Measurements from ENCODE around the gene POLR3B. TPM values are rescaled to one million over a fixed set of nuclear protein-coding genes. Genes with fewer than 3 reads are reported as not detected.

Gene POLR3B
- total and polyA plus RNA-seq, 7 donors = 1.8 to 5.4 (median 4.0) TPM

DNA sequence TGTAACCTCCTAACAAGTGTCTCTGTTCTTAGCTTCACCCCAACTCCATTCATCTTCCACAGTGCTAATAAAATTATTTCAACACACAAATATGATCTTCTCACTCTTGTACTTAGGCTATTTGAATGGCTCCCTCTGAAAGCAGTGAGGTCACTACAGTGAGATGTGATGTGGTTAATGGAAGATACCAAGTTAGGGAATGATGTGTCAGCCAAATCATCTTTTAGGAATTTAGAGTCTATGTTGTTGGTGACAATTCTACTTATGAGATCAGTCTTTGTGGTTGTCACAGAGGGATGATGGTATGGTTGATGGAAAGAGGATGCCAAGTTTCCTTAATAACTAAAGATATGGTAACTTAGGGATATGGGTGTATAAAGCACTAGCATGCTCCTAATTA, 57.6 kb downstream of the POLR3B start:
- intact Hi-C loops (cut with DNase I) = no loop called here

DNA sequence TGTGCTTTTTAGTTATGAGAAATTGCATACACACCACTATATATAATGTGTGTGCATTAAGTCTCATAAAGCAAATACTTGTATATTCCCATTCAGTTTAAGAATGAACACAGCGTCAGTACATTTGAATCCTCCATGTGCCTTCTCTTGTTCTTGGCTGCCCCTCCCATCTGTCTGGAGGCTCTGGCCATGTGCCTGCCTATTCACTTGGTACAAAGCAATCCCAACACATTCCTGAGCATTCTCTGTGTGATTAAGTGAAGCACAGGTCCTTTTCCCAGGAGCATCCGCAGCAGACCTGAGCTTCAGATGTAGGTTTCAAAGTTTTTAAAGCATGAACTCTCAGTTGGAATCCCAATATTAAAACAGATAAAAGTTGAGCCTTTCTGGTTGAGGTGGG, 58.7 kb downstream of the POLR3B start:
- TF ChIP-seq, protein P1, sequence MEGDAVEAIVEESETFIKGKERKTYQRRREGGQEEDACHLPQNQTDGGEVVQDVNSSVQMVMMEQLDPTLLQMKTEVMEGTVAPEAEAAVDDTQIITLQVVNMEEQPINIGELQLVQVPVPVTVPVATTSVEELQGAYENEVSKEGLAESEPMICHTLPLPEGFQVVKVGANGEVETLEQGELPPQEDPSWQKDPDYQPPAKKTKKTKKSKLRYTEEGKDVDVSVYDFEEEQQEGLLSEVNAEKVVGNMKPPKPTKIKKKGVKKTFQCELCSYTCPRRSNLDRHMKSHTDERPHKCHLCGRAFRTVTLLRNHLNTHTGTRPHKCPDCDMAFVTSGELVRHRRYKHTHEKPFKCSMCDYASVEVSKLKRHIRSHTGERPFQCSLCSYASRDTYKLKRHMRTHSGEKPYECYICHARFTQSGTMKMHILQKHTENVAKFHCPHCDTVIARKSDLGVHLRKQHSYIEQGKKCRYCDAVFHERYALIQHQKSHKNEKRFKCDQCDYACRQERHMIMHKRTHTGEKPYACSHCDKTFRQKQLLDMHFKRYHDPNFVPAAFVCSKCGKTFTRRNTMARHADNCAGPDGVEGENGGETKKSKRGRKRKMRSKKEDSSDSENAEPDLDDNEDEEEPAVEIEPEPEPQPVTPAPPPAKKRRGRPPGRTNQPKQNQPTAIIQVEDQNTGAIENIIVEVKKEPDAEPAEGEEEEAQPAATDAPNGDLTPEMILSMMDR (IDR thresholded peaks at IDR 0.05) = no peak
- TF ChIP-seq EP300 (IDR thresholded peaks at IDR 0.05) (no peak), POLR2A (IDR thresholded peaks at IDR 0.05) (no peak), POLR2AphosphoS5 (IDR thresholded peaks at IDR 0.05) (no peak)
- peaks cover 0 to 7% (median 0%) of the 10 kb centered on the region in 4 donors for H3K4me1 ChIP-seq
- no peak overlapping the region for H3K27ac ChIP-seq
- no peaks in the 10 kb centered on the region for H3K9me3 ChIP-seq
- intact Hi-C loops (cut with DNase I) = no loop called here
- 95 to 99% methylated on average over 2 of the region's 2 CpGs for WGBS, 2 donors
- H3K27me3 ChIP-seq = no peaks in the 10 kb centered on the region
- no peak overlapping the region for H3K4me3 ChIP-seq
- peaks cover 0 to 3% (median 1%) of the 10 kb centered on the region in 4 donors for H3K36me3 ChIP-seq
- no peak for DNase-seq

More for the DNA sequence above, 57.6 kb downstream of the POLR3B start:
- no peak for DNase-seq
- Histone ChIP-seq H3K36me3 (peaks cover 0 to 4% (median 1%) of the 10 kb centered on the region in 4 donors), H3K4me3 (no peak overlapping the region), H3K27me3 (no peaks in the 10 kb centered on the region), H3K27ac (no peak overlapping the region), H3K9me3 (no peaks in the 10 kb centered on the region), H3K4me1 (peaks cover 0 to 7% (median 0%) of the 10 kb centered on the region in 4 donors)
- TF ChIP-seq EP300 (IDR thresholded peaks at IDR 0.05) (no peak), POLR2AphosphoS5 (IDR thresholded peaks at IDR 0.05) (no peak)

DNA sequence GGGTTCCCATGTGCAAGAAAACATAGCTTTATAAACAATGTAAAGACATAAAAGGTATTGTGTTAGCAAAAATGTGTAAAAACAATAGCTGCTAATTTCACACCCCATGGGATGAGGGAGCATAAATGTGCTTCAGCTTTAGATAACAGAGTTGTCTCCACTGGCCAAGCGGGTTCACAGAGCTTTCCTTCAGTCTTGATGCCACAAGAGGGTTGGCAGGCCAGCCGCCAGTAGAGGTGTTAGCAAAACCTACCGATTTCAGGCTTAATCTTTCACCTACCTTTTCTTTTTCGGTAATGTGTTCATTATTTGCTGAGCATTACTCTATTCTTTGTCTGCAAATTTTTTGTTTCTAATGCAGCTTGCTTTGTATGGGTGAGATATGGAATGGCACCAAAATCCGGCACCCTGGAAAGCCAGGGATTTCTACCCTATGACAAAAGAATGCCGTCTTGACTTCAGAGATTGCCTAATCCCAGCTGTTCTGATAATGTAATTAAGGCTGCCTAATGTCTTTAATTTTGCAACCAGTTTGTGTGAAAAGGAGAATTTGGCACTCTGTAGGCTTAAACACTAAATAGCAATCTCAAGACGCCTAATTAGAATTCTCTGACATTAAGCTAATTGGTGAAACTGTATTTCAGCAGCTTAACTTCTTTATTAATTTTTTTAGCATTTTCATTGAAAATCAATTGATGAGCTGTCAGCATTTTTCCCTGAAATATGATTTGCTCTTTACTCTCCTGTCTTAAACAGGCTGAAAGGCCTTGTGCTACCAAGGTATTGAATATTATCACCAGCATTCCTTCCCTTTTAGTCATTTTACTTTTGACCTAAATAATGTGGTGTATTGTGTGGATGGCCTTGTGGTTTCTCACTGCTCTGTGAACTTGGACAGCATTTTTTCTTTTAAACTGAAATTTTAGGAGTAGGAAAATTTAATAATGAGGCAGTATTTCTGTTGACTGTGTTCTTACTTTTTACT, 60.7 kb downstream of the POLR3B start:
- no peak for DNase-seq
- Histone ChIP-seq H3K9me3 (no peaks in the 10 kb centered on the region), H3K36me3 (peaks cover 0 to 2% (median 0%) of the 10 kb centered on the region in 4 donors), H3K27ac (peak overlapping the region in 1 of 4 donors; percentile 4), H3K4me1 (peaks cover 0 to 7% (median 0%) of the 10 kb centered on the region in 4 donors), H3K4me3 (no peak overlapping the region), H3K27me3 (no peaks in the 10 kb centered on the region)
- TF ChIP-seq EP300 (IDR thresholded peaks at IDR 0.05) = no peak
- TF ChIP-seq POLR2A (IDR thresholded peaks at IDR 0.05) = no peak
- no peak for TF ChIP-seq POLR2AphosphoS5 (IDR thresholded peaks at IDR 0.05)
- TF ChIP-seq, protein P1 (IDR thresholded peaks at IDR 0.05) = no peak
- intact Hi-C loops (cut with DNase I) = no loop called here
- 95% methylated on average over 7 of the region's 7 CpGs for WGBS, 2 donors

DNA sequence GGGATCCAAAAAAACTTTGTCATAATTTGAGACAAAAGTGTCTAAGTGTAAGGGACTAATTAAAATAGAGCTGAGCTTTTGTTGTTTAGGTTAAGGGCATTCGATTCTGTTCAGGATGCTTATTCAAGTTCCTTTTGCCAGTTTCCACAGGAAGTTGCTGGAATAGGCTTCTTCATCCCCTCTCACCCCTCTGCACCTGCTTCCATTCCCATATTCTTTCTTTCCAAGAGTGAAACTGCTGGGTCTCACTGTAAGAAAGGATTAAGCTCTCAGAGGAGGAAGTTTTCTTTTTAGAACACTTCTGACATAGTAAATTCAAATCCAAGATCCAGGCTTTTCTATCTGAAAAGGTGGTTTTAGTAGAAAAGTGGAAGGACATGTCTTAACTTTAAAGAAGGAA, 61.4 kb downstream of the POLR3B start:
- Histone ChIP-seq H3K27me3 (no peaks in the 10 kb centered on the region), H3K9me3 (no peaks in the 10 kb centered on the region), H3K27ac (peak overlapping the region in 2 of 4 donors; percentile 4 to 32), H3K36me3 (peaks cover 0 to 2% (median 0%) of the 10 kb centered on the region in 4 donors), H3K4me3 (no peak overlapping the region), H3K4me1 (peaks cover 0 to 7% (median 0%) of the 10 kb centered on the region in 4 donors)
- 63 to 74% methylated on average over 1 of the region's 1 CpG for WGBS, 2 donors
- no peak for TF ChIP-seq POLR2AphosphoS5 (IDR thresholded peaks at IDR 0.05)
- TF ChIP-seq, protein P1 (IDR thresholded peaks at IDR 0.05) = no peak
- no peak for TF ChIP-seq POLR2A (IDR thresholded peaks at IDR 0.05)
- no peak for TF ChIP-seq EP300 (IDR thresholded peaks at IDR 0.05)
- DNase-seq = no peak
- intact Hi-C loops (cut with DNase I) = no loop called here

DNA sequence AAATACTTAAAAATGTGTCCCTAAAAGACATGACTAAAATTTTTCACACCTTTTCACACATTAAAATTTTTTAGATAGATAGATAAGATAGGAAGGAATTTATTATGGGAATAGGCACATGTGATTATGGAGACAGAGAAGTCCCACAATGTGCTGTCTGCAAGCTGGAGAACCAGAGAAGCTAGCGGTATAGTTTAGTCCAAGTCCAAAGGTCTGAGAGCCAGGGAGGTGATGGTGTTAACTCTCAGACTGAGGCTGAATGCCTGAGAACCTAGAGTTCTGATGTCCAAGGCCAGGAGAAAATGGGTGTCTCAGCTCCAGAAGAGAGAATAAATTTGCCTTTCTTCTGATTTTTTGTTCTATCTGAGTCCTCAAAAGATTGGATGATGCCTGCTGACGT, 65.7 kb downstream of the POLR3B start:
- Histone ChIP-seq H3K27ac (no peak overlapping the region), H3K27me3 (no peaks in the 10 kb centered on the region), H3K4me1 (peaks cover 0 to 16% (median 14%) of the 10 kb centered on the region in 4 donors), H3K36me3 (no peaks in the 10 kb centered on the region), H3K9me3 (no peaks in the 10 kb centered on the region), H3K4me3 (no peak overlapping the region)
- 89 to 95% methylated on average over 2 of the region's 2 CpGs for WGBS, 2 donors
- intact Hi-C loops (cut with DNase I) = no loop called here
- DNase-seq = no peak
- TF ChIP-seq, protein P1 (IDR thresholded peaks at IDR 0.05) = no peak
- TF ChIP-seq POLR2AphosphoS5 (IDR thresholded peaks at IDR 0.05) (no peak), EP300 (IDR thresholded peaks at IDR 0.05) (no peak), POLR2A (IDR thresholded peaks at IDR 0.05) (no peak)
